ENCODE data around the gene NPTXR. TPM values are rescaled to one million over a fixed set of nuclear protein-coding genes. Genes with fewer than 3 reads are reported as not detected.

NPTXR gene
- total RNA-seq, 2 experiments from 2014 or later: 4.2 to 4.6 TPM

GRCh38 chr22:38788021-38788816, 55.6 kb downstream of the NPTXR start:
- TF ChIP-seq, protein P1, sequence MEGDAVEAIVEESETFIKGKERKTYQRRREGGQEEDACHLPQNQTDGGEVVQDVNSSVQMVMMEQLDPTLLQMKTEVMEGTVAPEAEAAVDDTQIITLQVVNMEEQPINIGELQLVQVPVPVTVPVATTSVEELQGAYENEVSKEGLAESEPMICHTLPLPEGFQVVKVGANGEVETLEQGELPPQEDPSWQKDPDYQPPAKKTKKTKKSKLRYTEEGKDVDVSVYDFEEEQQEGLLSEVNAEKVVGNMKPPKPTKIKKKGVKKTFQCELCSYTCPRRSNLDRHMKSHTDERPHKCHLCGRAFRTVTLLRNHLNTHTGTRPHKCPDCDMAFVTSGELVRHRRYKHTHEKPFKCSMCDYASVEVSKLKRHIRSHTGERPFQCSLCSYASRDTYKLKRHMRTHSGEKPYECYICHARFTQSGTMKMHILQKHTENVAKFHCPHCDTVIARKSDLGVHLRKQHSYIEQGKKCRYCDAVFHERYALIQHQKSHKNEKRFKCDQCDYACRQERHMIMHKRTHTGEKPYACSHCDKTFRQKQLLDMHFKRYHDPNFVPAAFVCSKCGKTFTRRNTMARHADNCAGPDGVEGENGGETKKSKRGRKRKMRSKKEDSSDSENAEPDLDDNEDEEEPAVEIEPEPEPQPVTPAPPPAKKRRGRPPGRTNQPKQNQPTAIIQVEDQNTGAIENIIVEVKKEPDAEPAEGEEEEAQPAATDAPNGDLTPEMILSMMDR (IDR thresholded peaks at IDR 0.05): no peak
- CTCF ChIA-PET: interaction anchor here (1.0 kb wide), 1 partner anchor 19 kb away, joined by 3 read pairs; no protein-coding TSS in a partner anchor
- Mint-ChIP-seq H3K27me3 (no peaks in the 10 kb centered on the region), H3K27ac (no peak overlapping the region), H3K36me3 (ENCODE audit: low read depth) (peaks cover 11% of the 10 kb centered on the region), H3K4me1 (ENCODE audit: low read depth) (peaks cover 11% of the 10 kb centered on the region), H3K9me3 (no peaks in the 10 kb centered on the region), H3K4me3 (no peak overlapping the region)
- Histone ChIP-seq H3K27ac (ENCODE audit: low read depth in 1 of 2, low read length in 2 of 2) (no peak overlapping the region), H3K4me3 (ENCODE audit: low read length) (no peak overlapping the region), H3K36me3 (ENCODE audit: insufficient read depth, low read length) (peaks cover 9% of the 10 kb centered on the region), H3K4me1 (ENCODE audit: insufficient read depth, low read length) (peaks cover 3% of the 10 kb centered on the region), H3K9me3 (ENCODE audit: control insufficient read depth in 1 of 2, insufficient read depth in 1 of 2, low read length in 2 of 2) (no peaks in the 10 kb centered on the region), H3K27me3 (ENCODE audit: control insufficient read depth in 1 of 2, insufficient read depth in 2 of 2, low read length in 2 of 2) (no peaks in the 10 kb centered on the region)
- DNase-seq: no peak
- POLR2A ChIA-PET: no interaction called here
- intact Hi-C loops (cut with DNase I, micrococcal nuclease): no loop called here
- ATAC-seq (ENCODE audit: poor library complexity): no peak

GRCh38 chr22:38786631-38787030, 57.2 kb downstream of the NPTXR start:
- Mint-ChIP-seq H3K27me3 (no peaks in the 10 kb centered on the region), H3K36me3 (ENCODE audit: low read depth) (peaks cover 17% of the 10 kb centered on the region), H3K9me3 (no peaks in the 10 kb centered on the region), H3K27ac (no peak overlapping the region), H3K4me1 (ENCODE audit: low read depth) (peaks cover 12% of the 10 kb centered on the region), H3K4me3 (no peak overlapping the region)
- Histone ChIP-seq H3K36me3 (ENCODE audit: insufficient read depth, low read length) (peaks cover 9% of the 10 kb centered on the region), H3K4me1 (ENCODE audit: insufficient read depth, low read length) (peaks cover 3% of the 10 kb centered on the region), H3K27me3 (ENCODE audit: control insufficient read depth in 1 of 2, insufficient read depth in 2 of 2, low read length in 2 of 2) (no peaks in the 10 kb centered on the region), H3K9me3 (ENCODE audit: control insufficient read depth in 1 of 2, insufficient read depth in 1 of 2, low read length in 2 of 2) (no peaks in the 10 kb centered on the region), H3K27ac (ENCODE audit: low read depth in 1 of 2, low read length in 2 of 2) (no peak overlapping the region), H3K4me3 (ENCODE audit: low read length) (no peak overlapping the region)
- DNase-seq (no peak), ATAC-seq (ENCODE audit: poor library complexity) (no peak)
- intact Hi-C loops (cut with DNase I, micrococcal nuclease): no loop called here
- ChIA-PET CTCF (no interaction called here), POLR2A (no interaction called here)
- TF ChIP-seq, protein P1 (IDR thresholded peaks at IDR 0.05): no peak

DNA sequence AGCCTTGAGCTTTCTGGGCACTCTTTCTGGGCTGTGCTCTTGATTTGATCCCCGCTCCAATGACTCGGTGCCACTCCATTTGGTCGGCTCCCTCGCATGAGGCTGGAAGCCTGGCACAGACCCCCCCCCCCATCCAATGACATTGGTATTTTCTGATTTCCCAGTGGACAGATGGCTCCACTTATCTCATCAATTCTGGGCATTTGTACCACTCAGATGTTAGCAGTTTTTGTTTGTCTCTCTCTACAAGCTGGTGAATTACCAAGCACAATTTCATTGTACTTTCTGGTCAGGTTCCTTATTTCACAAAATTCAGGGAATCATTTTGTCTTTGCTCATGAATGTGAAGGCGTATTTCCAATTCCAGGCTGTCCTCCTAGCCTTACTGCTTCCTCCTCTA, 59.0 kb downstream of the NPTXR start:
- H3K27me3 Mint-ChIP-seq: no peaks in the 10 kb centered on the region
- H3K9me3 Mint-ChIP-seq: no peaks in the 10 kb centered on the region
- H3K36me3 ChIP-seq (ENCODE audit: insufficient read depth, low read length): peaks cover 4% of the 10 kb centered on the region
- TF ChIP-seq, protein P1 (IDR thresholded peaks at IDR 0.05): no peak
- no peak overlapping the region for H3K4me3 Mint-ChIP-seq
- intact Hi-C loops (cut with DNase I, micrococcal nuclease): no loop called here
- peaks cover 27% of the 10 kb centered on the region for H3K36me3 Mint-ChIP-seq (ENCODE audit: low read depth)
- H3K27ac Mint-ChIP-seq: no peak overlapping the region
- H3K27ac ChIP-seq (ENCODE audit: low read depth in 1 of 2, low read length in 2 of 2): no peak overlapping the region
- H3K4me1 Mint-ChIP-seq (ENCODE audit: low read depth): peaks cover 12% of the 10 kb centered on the region
- H3K27me3 ChIP-seq (ENCODE audit: control insufficient read depth in 1 of 2, insufficient read depth in 2 of 2, low read length in 2 of 2): no peaks in the 10 kb centered on the region
- no peak for ATAC-seq (ENCODE audit: poor library complexity)
- DNase-seq: no peak
- no peak overlapping the region for H3K4me3 ChIP-seq (ENCODE audit: low read length)
- POLR2A ChIA-PET: interaction anchor here (1.4 kb wide), 1 partner anchor 34 kb away, joined by 4 read pairs; no protein-coding TSS in a partner anchor
- no peaks in the 10 kb centered on the region for H3K9me3 ChIP-seq (ENCODE audit: control insufficient read depth in 1 of 2, insufficient read depth in 1 of 2, low read length in 2 of 2)
- CTCF ChIA-PET: no interaction called here
- H3K4me1 ChIP-seq (ENCODE audit: insufficient read depth, low read length): peaks cover 3% of the 10 kb centered on the region

All from CD4-positive, alpha-beta T cell (primary cell).